ENCODE data around the gene ASCL5.

ASCL5 gene

GRCh38 chr1:201153474-201154388, 26.7 kb upstream of the ASCL5 start:
- no peak for DNase-seq (ENCODE audit: low read depth in 2 of 3, low spot score in 2 of 3)

GRCh38 chr1:201149400-201149799, 22.4 kb upstream of the ASCL5 start:
- DNase-seq (ENCODE audit: low read depth in 2 of 3, low spot score in 2 of 3), result no peak

DNA sequence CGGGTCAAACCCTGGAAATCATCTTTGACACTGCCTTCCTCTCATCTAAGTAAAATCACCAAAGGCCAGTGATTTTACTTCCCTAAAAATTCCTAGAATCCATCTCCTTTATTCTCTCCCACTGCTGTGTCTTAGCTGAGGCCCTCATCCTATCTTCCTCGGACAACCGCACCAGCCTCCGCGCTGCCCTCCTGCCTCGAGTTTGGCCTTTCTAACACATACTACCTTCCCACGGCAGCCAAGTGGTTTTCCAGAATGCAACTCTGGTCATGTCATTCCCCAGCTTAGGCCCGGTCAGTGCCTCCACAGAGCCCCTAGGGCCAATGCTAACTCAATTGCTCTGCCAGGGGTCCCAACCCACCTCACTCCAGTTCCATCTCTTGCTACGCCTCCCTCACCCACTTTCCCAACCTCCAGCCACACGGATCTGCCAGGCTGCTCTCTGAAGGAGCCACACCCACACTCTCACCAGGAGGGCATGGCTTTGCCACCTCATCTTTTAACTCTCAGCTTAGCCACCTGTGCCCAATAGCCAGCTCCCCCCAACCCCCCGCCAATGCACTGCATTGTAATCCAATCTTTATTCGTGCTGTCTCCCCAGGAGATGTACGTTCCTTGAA, 20.5 kb upstream of the ASCL5 start:
- DNase-seq (ENCODE audit: low read depth in 2 of 3, low spot score in 2 of 3), result no peak

DNA sequence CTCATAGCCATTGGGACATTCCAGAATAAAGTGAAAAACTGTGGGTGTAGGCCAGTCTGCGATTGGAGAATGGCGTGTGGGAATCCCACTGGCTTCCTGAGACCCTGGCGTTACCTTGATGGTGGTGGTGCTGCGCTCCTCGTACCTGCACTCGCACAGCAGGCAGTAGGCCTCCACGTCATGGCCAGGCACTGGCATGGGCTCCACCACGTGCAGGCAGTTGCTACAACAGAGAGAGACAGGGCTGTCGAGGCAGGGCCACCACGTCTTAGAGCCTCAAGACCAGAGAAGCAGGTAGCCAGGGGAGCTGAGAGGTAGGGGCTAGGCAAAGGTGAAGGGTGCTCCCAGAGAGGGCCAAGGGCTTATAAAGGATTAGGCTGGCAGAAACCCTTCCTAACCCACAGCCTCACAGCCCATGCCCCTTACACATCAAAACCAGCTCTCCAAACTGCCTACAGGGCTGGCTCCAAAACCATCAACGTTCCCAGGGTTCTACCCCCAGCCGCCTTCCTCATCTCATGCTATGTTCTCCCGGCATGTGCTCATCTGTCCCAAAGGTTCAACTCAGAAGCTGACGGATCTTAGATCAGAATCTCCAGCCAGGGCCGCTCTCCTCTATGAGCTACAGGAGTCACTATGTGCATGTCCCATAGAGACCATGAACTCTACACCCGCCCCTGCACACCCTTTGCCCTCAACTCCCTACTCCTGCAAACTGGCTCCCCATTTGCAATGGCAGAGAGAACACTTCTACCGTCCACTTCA, 19.8 kb upstream of the ASCL5 start:
- DNase-seq (ENCODE audit: low read depth in 2 of 3, low spot score in 2 of 3), result no peak

DNA sequence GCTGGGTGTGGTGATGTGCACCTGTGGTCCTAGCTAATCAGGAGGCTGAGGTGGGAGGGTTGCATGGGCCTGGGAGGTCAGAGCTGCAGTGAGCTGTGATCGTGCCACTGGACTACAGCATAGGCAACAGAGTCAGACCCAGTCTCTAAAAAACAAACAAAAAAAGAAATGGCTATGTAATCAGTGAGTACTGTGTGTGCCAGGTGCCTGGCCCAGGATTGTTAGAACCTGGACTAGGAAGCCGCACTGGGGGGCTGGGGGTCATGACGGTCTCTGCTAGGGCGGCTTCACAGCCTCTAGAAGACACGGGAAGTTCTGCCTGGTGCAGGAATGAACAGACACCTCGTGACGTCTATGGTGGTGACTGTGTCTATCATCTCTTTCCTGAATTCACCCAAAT, 18.8 kb upstream of the ASCL5 start:
- DNase-seq (ENCODE audit: low read depth in 2 of 3, low spot score in 2 of 3), result no peak

DNA sequence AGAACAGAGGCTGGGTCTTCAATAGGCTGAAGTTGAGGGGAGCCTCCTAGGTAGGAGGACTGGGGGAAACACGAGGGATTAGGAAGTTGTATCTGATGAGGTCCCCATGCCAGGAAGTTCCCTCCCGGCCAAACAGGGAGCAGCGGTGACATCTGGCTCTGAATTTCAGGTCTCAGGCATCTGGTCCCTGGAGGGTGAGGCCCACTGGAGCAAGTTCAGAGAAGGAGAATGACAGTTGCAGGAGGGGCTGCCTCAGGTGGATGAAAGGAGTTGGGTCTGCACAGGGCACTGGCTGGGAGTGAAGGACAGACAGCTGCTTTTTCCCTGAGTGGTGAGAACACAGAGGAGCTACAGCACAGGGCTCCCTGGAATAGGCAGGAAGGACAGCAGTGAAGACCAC, 18.1 kb upstream of the ASCL5 start:
- no peak for DNase-seq (ENCODE audit: low read depth in 2 of 3, low spot score in 2 of 3)

- no peak for DNase-seq (ENCODE audit: low read depth in 2 of 3, low spot score in 2 of 3)
These were observed 17.7 kb upstream of the ASCL5 start for GRCh38 chr1:201144701-201145100.

GRCh38 chr1:201143726-201144635, 17.0 kb upstream of the ASCL5 start:
- DNase-seq (ENCODE audit: low read depth in 2 of 3, low spot score in 2 of 3), result no peak

GRCh38 chr1:201142849-201143725, 16.1 kb upstream of the ASCL5 start:
- DNase-seq (ENCODE audit: low read depth in 2 of 3, low spot score in 2 of 3), result no peak

DNA sequence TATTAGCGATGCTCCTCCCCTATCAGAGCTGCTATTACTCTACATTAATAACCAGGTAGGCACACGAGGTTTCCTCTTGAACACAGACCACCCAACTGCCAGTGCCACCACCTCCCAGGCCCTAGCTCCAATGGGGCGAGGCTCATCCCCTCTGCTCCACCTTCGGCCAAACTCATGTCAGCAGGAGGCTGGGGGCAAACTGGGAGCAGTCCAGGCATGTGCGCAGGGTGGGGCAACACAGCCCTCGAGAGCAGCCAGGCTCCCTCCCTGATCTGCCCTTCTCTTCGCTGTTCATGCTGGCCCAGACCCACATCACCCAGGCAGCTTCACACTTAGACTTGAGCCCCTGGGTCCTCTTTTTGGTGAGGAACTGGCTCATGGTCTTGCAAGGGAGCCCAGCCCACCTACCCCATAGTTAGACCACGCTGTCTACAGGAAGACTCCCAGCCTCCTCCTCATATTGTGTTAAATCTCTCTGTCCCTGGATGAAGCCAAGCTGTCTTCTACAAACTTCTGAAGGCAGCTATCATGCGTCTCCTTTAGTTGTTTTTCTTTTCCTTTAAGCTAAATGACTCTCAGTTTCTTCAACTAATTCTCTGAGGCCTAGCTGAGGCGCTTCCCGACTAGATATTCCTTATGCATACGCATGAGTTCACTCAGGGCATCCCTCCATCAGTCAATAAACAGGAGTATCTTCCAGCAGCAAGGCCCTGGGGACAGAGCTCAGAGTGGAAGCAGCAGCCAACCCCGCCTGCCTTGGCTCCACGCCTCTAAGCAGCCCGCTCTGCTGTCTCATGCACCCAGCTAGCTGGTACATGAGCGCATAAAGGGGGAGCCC, 15.2 kb upstream of the ASCL5 start:
- DNase-seq (ENCODE audit: low read depth in 2 of 3, low spot score in 2 of 3), result no peak

DNA sequence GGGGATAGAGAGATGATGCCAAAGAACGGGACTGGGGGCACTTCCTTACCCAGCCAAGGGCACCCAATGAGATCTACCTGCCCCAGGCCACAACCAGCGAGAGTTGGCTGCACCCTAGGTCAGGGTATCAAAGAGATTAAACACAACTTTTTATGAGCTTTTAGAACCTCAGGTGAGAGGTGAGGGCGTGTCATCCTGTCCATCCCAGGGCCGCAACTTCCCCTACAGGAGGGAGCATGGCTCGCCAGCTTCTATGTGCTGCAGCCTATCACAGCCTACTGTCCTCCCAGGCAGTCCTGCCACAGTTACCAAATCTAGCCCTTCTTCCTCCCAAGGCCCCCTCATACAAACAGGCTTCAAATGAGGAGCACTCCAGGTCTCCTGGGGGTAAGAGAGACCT, 14.4 kb upstream of the ASCL5 start:
- DNase-seq (ENCODE audit: low read depth in 2 of 3, low spot score in 2 of 3), result no peak

DNA sequence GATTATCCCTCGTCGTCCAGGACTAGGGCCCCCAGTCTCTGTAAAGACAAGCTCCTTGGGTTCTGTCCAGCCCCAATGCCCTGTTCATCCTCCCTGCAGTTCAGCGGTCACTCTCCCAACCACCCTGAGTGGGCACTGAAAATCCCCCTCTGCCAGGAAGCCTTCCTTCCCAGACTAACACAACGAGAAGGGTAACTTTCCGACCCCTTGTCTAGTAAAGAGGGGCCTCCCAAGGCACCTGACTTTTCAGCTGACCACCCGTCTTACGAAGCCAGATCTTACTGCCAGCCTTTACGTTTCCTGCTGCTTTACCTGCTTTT, 13.9 kb upstream of the ASCL5 start:
- DNase-seq (ENCODE audit: low read depth in 2 of 3, low spot score in 2 of 3), result no peak

DNA sequence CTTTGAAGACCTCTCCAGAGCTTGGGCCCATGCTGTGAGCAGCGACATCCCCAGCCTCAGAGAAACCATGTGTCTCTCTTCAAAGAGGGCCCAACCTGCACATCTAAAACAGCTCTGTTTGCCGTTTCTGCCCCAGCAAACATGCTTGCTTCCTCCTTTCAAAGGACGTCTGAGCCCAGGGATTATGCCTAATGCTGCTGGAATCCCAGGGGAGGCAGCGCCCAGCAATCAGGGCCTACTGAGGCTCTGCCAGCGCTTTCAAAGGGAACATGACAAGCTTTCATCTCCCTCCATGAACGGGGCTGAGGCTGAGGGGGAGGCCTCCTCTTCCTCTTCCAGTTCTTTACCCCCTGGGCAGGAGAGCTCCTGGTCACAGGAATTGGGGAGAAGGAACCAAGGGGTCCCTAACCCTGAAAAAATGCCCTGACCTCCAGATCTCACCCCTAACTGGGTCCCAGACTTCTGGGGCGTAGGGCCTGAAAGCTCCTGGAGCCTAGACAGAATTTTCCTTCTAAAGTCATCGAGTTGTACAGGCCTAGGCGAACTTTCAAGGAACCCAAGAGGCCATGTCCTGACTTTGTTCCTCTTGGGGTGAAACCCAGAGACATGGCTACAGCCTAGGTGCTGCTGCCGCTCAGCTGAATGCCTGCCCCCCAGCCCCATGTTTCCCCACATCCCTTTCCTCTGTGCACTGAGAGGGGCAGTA, 13.4 kb upstream of the ASCL5 start:
- DNase-seq (ENCODE audit: low read depth in 2 of 3, low spot score in 2 of 3), result no peak

- DNase-seq (ENCODE audit: low read depth in 2 of 3, low spot score in 2 of 3), result no peak
These were observed 12.8 kb upstream of the ASCL5 start for GRCh38 chr1:201139756-201140155.

DNA sequence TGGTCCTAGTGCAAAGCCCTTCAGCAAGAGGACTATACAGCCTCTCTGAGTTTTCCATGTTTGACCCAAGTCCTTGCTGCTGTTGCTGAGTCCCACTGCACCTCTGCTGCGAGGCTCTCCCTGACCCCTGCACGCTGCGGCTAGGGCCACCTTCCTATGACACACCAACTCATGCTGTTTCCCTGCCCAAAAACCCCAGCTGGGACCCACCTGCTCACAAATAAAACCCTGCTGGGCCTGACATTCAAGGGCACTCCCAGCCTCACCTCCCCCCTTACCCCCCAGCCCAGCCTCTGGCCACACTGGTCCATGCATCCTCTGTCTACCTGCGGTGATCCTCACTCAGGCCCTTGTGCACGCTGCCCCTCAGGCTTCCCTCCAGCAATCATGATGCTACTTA, 12.3 kb upstream of the ASCL5 start:
- no peak for DNase-seq (ENCODE audit: low read depth in 2 of 3, low spot score in 2 of 3)

- no peak for DNase-seq (ENCODE audit: low read depth in 2 of 3, low spot score in 2 of 3)
These were observed 11.4 kb upstream of the ASCL5 start for GRCh38 chr1:201138311-201138840.

DNA sequence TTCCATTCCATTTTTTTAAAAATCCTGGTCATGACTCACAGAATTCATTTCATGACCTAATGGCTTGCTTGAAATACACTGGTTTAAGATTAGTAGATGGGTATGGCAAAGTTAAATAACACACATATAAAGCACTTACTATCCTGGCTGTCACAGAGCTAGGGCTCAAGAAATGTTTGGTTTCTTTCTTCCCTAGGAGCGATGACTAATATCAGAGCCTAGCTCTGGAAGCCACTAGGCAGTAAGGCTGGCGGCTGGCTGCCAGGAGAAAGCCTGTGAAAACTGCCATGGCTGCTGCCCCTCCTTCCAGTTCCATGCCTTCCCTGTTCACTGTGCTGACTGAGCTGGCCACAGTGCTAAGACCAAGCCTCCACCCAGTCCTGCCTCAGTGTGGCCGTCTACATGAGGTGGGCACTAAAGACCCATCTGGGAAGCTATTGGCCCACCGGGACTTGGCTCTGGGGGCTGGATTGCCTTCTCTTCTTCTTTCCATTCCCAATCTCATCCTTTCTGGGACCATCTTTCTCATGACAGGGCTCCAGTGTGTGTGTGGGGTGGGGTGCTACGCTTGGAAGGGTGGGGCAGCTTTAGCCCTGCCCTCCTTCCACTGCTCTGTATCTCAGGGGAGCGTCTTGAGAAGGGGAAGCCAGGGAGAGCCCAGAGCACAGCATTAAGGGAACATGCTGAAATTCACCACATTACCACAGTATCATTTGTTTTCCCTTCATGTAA, 10.8 kb upstream of the ASCL5 start:
- DNase-seq (ENCODE audit: low read depth in 2 of 3, low spot score in 2 of 3), result no peak

GRCh38 chr1:201137024-201137392, 10.0 kb upstream of the ASCL5 start:
- no peak for DNase-seq (ENCODE audit: low read depth in 2 of 3, low spot score in 2 of 3)
